K562 (cell line): Measurements from ENCODE around the gene NAIF1. TPM values are rescaled to one million over a fixed set of nuclear protein-coding genes. Genes with fewer than 3 reads are reported as not detected.

ENCODE experiments used
- ATAC-seq: fragments of 200-7000 bp; cut with Tn5 transposase; 3 replicates; pipeline ENCODE4 v1.9.1; 2020; ENCODE audit warnings: moderate library complexity
- BruUV-seq: library from RNA; stranded (reverse); fragments of 400-500 nt; replicated peaks from 2 replicates; lab custom pipeline; 2021; lab: Mats Ljungman, UMichigan
- CTCF ChIA-PET: fragments of 300-600 bp; formaldehyde crosslinking; extraction: SDS; loops from one replicate; lab custom pipeline; 2021; ENCODE audit warnings: low intra/inter-chr PET ratio; lab: Yijun Ruan, JAX
- POLR2A ChIA-PET: fragments of 300-600, 350-650 bp; sonication (Branson Sonifier 250); formaldehyde crosslinking; extraction: SDS; loops from one replicate; lab custom pipeline; 2021; ENCODE audit warnings: antibody characterized with exemption, inconsistent platforms; lab: Yijun Ruan, JAX
- DNase-seq, 4 experiments: peaks; one replicate each; pipeline versions ENCODE4 v3.0.0 to v3.0.0-alpha.2; 2011 to 2018; ENCODE audit warnings: low spot score in 3 of 4, mixed read lengths in 3 of 4; ENCODE audit errors: extremely low read depth in 1 of 4
- FAIRE-seq: peaks from 2 replicates; lab custom pipeline; 2011; peaks lifted over from hg19 to GRCh38; lab: Jason Lieb, UNC
- H2AFZ ChIP-seq: 2 replicates; pipeline ENCODE4 v1.6.0; 2011; ENCODE audit warnings: low read depth, low read length, control low read depth, inconsistent platforms
- H3K27ac ChIP-seq: fragments of 200-600 bp; 3 replicates; pipeline ENCODE4 v1.8.0; 2011; ENCODE audit warnings: low read depth, mild to moderate bottlenecking, control low read depth, inconsistent platforms, low read length, moderate library complexity, mixed read lengths; ENCODE audit errors: extremely low read depth
- H3K27me3 ChIP-seq, 2 experiments: fragments of 300-600 bp in 1 of 2; 2 replicates in 1 of 2; 3 replicates in 1 of 2; pipeline versions ENCODE4 v1.6.0 to v1.8.0; 2011; ENCODE audit warnings: inconsistent platforms in 2 of 2, low read length in 2 of 2, mild to moderate bottlenecking in 1 of 2, mixed read lengths in 1 of 2, moderate library complexity in 1 of 2; ENCODE audit not compliant: control insufficient read depth in 2 of 2, insufficient read depth in 2 of 2
- H3K36me3 ChIP-seq: fragments of 300-600 bp; 3 replicates; pipeline ENCODE4 v1.8.0; 2011; ENCODE audit warnings: mild to moderate bottlenecking, low read length, inconsistent platforms; ENCODE audit not compliant: control insufficient read depth, insufficient read depth
- H3K4me1 ChIP-seq, 2 experiments: fragments of 200-600 bp in 1 of 2; replicated peaks in 1 of 2; 2 replicates in 1 of 2; 3 replicates in 1 of 2; pipeline versions ENCODE4 v1.5.1 to v1.8.0; 2011; ENCODE audit warnings: inconsistent platforms in 2 of 2, low read length in 2 of 2, mild to moderate bottlenecking in 1 of 2, mixed read lengths in 1 of 2, moderate library complexity in 1 of 2; ENCODE audit not compliant: control insufficient read depth in 2 of 2, insufficient read depth in 2 of 2
- H3K4me2 ChIP-seq: 2 replicates; pipeline ENCODE4 v1.6.1; 2011; ENCODE audit warnings: low read length, control low read depth, inconsistent platforms, mixed read lengths; ENCODE audit not compliant: insufficient read depth
- H3K4me3 ChIP-seq: fragments of 200-600 bp; sonication (generic), shearing (Covaris generic); 2 replicates; pipeline ENCODE4 v1.5.1; 2016; ENCODE audit warnings: control low read depth, inconsistent platforms
- H3K79me2 ChIP-seq: fragments of 200-600 bp; 3 replicates; pipeline ENCODE4 v1.8.0; 2011; ENCODE audit warnings: low read length, inconsistent platforms; ENCODE audit not compliant: control insufficient read depth, insufficient read depth
- H3K9ac ChIP-seq, 2 experiments: 2 replicates each; pipeline versions ENCODE4 v1.6.0 to v1.6.1; 2011; ENCODE audit warnings: low read depth in 2 of 2, low read length in 2 of 2, control low read depth in 1 of 2, inconsistent platforms in 1 of 2, mild to moderate bottlenecking in 1 of 2, mixed read lengths in 1 of 2; ENCODE audit not compliant: insufficient read depth in 1 of 2
- H3K9me1 ChIP-seq: one replicate; pipeline ENCODE4 v1.6.0; 2011; ENCODE audit warnings: inconsistent platforms, mild to moderate bottlenecking, low read length, moderate library complexity; ENCODE audit not compliant: control insufficient read depth, insufficient read depth
- H3K9me3 ChIP-seq: replicated peaks from 2 replicates; pipeline ENCODE4 v1.5.1; 2011; ENCODE audit warnings: low read depth, low read length, inconsistent platforms; ENCODE audit not compliant: control insufficient read depth, insufficient read depth
- H4K20me1 ChIP-seq: replicated peaks from 2 replicates; pipeline ENCODE4 v1.6.1; 2011; ENCODE audit warnings: low read length, inconsistent platforms, mixed read lengths; ENCODE audit not compliant: control insufficient read depth, insufficient read depth
- ATF7 ChIP-seq: fragments of 450-650 bp; IDR thresholded peaks from 2 replicates; pipeline ENCODE4 v1.7.1; 2014; ENCODE audit warnings: mild to moderate bottlenecking, moderate library complexity
- HDGF ChIP-seq: fragments of 450-650 bp; IDR thresholded peaks from 2 replicates; pipeline ENCODE4 v1.6.1; 2016
- NFYB ChIP-seq: IDR thresholded peaks from 2 replicates; pipeline ENCODE4 v1.6.1; 2011; ENCODE audit warnings: mild to moderate bottlenecking, moderate library complexity; ENCODE audit not compliant: insufficient read length; ENCODE audit errors: extremely low read depth
- POLR2G ChIP-seq: fragments of 200-400 bp; formaldehyde crosslinking; IDR thresholded peaks from 2 replicates; pipeline ENCODE4 v1.6.1; 2017; ENCODE audit warnings: low read depth, mild to moderate bottlenecking, antibody characterized with exemption, low read length, moderate library complexity
- RBFOX2 ChIP-seq: fragments of 200-400 bp; formaldehyde crosslinking; IDR thresholded peaks from 2 replicates; pipeline ENCODE4 v1.6.1; 2017; ENCODE audit warnings: low read depth, mild to moderate bottlenecking, low read length, moderate library complexity
- RCOR1 ChIP-seq, 2 experiments: IDR thresholded peaks; 2 replicates each; pipeline ENCODE4 v1.6.1; 2012; ENCODE audit warnings: low read depth in 2 of 2, low read length in 2 of 2, borderline replicate concordance in 1 of 2, improper control_type of control experiment in 1 of 2
- ZNF12 ChIP-seq: sonication (generic); formaldehyde crosslinking; IDR thresholded peaks from 2 replicates; pipeline ENCODE4 v1.4.0; 2020; ENCODE audit warnings: mild to moderate bottlenecking, missing genetic modification reagents
- WGBS: fragments of 100-300 bp; shearing (Covaris generic); methylation state at CpG from one replicate; pipeline ENCODE4 v1.1.6; 2016; ENCODE audit warnings: low coverage, mixed read lengths; ENCODE audit not compliant: insufficient coverage; ENCODE audit errors: missing lambda C conversion rate; 5-methylcytosine and 5-hydroxymethylcytosine counted together
- in situ Hi-C: fragments of 300-500 bp; cut with MboI; formaldehyde crosslinking; loops from 4 replicates; pipeline ENCODE4 v1.15.0; 2018; ENCODE audit warnings: inconsistent platforms, mixed read lengths
- intact Hi-C: fragments of 100-400 bp; cut with micrococcal nuclease; formaldehyde crosslinking; loops from 2 replicates; pipeline ENCODE4 v1.14.2; 2022
- polyA plus RNA-seq, 8 experiments: library from polyadenylated mRNA; depleted of rRNA in 4 of 8; stranded (reverse) in 5 of 8; unstranded in 3 of 8; fragments of >200 nt; fragmentation: Nextera tagmentation in 2 of 8; fragmentation: Illumina TruSeq in 1 of 8; extraction: Ambion mirVana in 2 of 8; extraction: Trizol in 1 of 8; gene quantifications; 2 replicates each; pipeline versions ENCODE4 v1.2.1 to v1.2.3, GENCODE V29; 2011 to 2014; ENCODE audit warnings: inconsistent platforms in 1 of 8, missing spikeins in 1 of 8
- total RNA-seq, 7 experiments: library from RNA; depleted of rRNA in 6 of 7; stranded (reverse); fragments of >200 nt in 6 of 7; fragmentation: Illumina TruSeq in 2 of 7; extraction: Trizol in 2 of 7; gene quantifications; 2 replicates each; pipeline versions ENCODE4 v1.2.1 to v1.2.3, GENCODE V29; 2011 to 2021; ENCODE audit warnings: low replicate concordance in 1 of 7

Gene NAIF1
- total and polyA plus RNA-seq, 9 of the 15 experiments (the other 6 are each of a cell fraction or from before 2014, with no cell fraction given) = 4.8 to 26.6 (median 17.2) TPM

- H3K9ac ChIP-seq = peak overlapping the region in 1 of 2 experiments; percentile 69; a peak in 1 of 4 replicates
- TF ChIP-seq POLR2G = 0 out of 2 replicates have a peak, but pooled peaks have one; percentile 1
- TF ChIP-seq ATF7 = no peak
- 0 out of 4 replicates have a peak, but pooled peaks of 1 of the 2 experiments have one; percentile 20 for TF ChIP-seq RCOR1 (IDR thresholded peaks at IDR 0.05; ENCODE audit: borderline replicate concordance in 1 of 2, low read depth in 2 of 2, low read length in 2 of 2)
- TF ChIP-seq HDGF = no peak
- no peak for TF ChIP-seq RBFOX2
- peak; percentile 71 for TF ChIP-seq NFYB
- TF ChIP-seq ZNF12 (CRISPR knock-in tag) = no peak
- TF ChIP-seq, all 486 proteins: peak for 3
- no TSS peak for BruUV-seq
- H3K4me2 ChIP-seq = no peak overlapping the region; the same call in 1 of the 2 replicates
- H3K9me3 ChIP-seq = no peaks in the 10 kb centered on the region
- peaks cover 89% of the 10 kb centered on the region for H3K79me2 ChIP-seq
- H3K27me3 ChIP-seq = no peaks in the 10 kb centered on the region
- DNase-seq = peak in 3 of 4 experiments; percentile 62 to 72 (median 66)
- CTCF ChIA-PET = no interaction called here
- H4K20me1 ChIP-seq = no peaks in the 10 kb centered on the region
- H3K4me3 ChIP-seq = no peak overlapping the region
- H3K36me3 ChIP-seq = peaks cover 70% of the 10 kb centered on the region
- ATAC-seq = no peak
- H3K27ac ChIP-seq = peak overlapping the region; percentile 32; the same call in 2 of the 3 replicates
- peaks cover 66 to 73% of the 10 kb centered on the region in 2 experiments for H3K4me1 ChIP-seq
- no peak for FAIRE-seq
- intact Hi-C loops = no loop called here
- no peak overlapping the region for H2AFZ ChIP-seq
- POLR2A ChIA-PET = interaction anchor here (0.6 to 5.6 kb wide), 2 partner anchors 11 to 18 kb away, joined by 3 to 82 read pairs; no protein-coding TSS in a partner anchor
- H3K9me1 ChIP-seq = no peaks in the 10 kb centered on the region
- WGBS = 84% methylated on average over 11 of the region's 13 CpGs
- in situ Hi-C loops = no loop called here
These were observed 24.0 kb upstream of the NAIF1 start for GRCh38 chr9:128091144-128091543.
